ENCODE measurements around the gene TIE1. TPM values are rescaled to one million over a fixed set of nuclear protein-coding genes. Genes with fewer than 3 reads are reported as not detected.
A peak's percentile ranks its signal among the peaks of the same experiment; 100 is the strongest.

The TIE1 gene
- total and polyA plus RNA-seq, 9 of the 15 experiments (the other 6 are each of a cell fraction or from before 2014, with no cell fraction given): 0.07 to 0.49 (median 0.14) TPM; not detected in 4

DNA sequence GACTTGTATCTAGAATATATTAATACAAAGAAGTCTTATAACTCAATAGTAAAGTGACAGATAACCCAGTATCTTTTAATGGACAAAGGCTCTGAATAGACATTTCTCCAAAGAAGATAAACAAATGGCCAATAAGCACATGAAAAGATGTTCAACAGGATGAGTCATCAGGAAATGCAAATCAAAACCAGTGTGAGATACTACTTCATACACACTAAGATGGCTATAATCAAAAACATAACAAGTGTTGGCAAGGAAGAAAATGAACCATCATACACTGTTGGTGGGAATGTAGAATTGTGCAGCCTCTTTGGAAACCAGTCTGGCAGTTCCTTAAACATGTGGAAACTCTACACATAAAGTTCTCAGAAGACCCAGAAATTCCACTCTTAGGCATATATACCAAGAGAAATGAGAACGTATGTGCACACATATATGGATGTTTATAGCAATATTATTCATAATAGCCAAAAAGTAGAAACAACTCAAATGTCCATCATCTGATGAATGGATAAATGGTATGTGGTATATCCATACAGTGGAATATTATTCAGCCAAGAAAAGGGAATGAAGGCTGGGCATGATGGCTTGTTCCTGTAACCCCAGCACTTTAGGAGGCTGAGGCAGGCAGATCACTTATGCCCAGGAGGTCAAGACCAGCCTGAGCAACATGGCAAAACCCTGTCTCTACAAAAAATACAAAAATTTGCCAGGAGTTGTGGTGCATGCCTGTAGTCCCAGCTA is 26.9 kb downstream of the TIE1 start:
- Histone ChIP-seq H3K27me3 (ENCODE audit: control insufficient read depth in 2 of 2, insufficient read depth in 2 of 2, low read length in 2 of 2) (no peaks in the 10 kb centered on the region), H3K9me1 (ENCODE audit: control insufficient read depth, insufficient read depth, low read length) (no peaks in the 10 kb centered on the region), H3K9me3 (replicated peaks; ENCODE audit: control insufficient read depth, insufficient read depth, low read depth, low read length) (peaks cover 13% of the 10 kb centered on the region), H3K9ac (ENCODE audit: insufficient read depth in 1 of 2, low read depth in 2 of 2, low read length in 2 of 2) (no peak overlapping the region), H3K27ac (ENCODE audit: extremely low read depth, low read depth, low read length) (no peak overlapping the region), H3K79me2 (ENCODE audit: control insufficient read depth, insufficient read depth, low read length) (no peaks in the 10 kb centered on the region), H3K36me3 (ENCODE audit: control insufficient read depth, insufficient read depth, low read length) (no peaks in the 10 kb centered on the region; the same call in 2 of the 3 replicates), H2AFZ (ENCODE audit: low read depth, low read length) (no peak overlapping the region), H3K4me3 (no peak overlapping the region), H4K20me1 (replicated peaks; ENCODE audit: control insufficient read depth, insufficient read depth, low read length) (no peaks in the 10 kb centered on the region), H3K4me1 (replicated peaks in 1 of 2; ENCODE audit: control insufficient read depth in 2 of 2, insufficient read depth in 2 of 2, low read length in 2 of 2) (peaks cover 15 to 20% of the 10 kb centered on the region in 2 experiments), H3K4me2 (ENCODE audit: insufficient read depth, low read length) (no peak overlapping the region)
- no TSS peak for BruUV-seq (replicated peaks)
- 55% methylated on average over 1 of the region's 1 CpG for WGBS (ENCODE audit: insufficient coverage, low coverage, missing lambda C conversion rate)
- ChIA-PET POLR2A (no interaction called here), CTCF (ENCODE audit: low intra/inter-chr PET ratio) (no interaction called here)
- intact Hi-C loops (cut with micrococcal nuclease): no loop called here
- ATAC-seq (no peak), FAIRE-seq (no peak), DNase-seq (ENCODE audit: extremely low read depth in 1 of 4, low spot score in 3 of 4) (no peak)
- in situ Hi-C loops (cut with MboI): no loop called here
- no peak for TF ChIP-seq ZNF830 (CRISPR knock-in tag; IDR thresholded peaks at IDR 0.05)
- TF ChIP-seq HIVEP1 (CRISPR knock-in tag; IDR thresholded peaks at IDR 0.05): no peak
- TF ChIP-seq FOSL1 (tag; conservative IDR thresholded peaks at IDR 0.05): peak; percentile 44; the same call in 1 of the 2 replicates
- no peak for TF ChIP-seq BMI1 (IDR thresholded peaks at IDR 0.05; ENCODE audit: low read length)
- TF ChIP-seq FOXJ3 (CRISPR knock-in tag; IDR thresholded peaks at IDR 0.05): no peak
- TF ChIP-seq GTF2A2 (tag; IDR thresholded peaks at IDR 0.05): no peak
- no peak for TF ChIP-seq ZFX (CRISPR knock-in tag; IDR thresholded peaks at IDR 0.05)
- peak; percentile 12; the same call in 1 of the 2 replicates for TF ChIP-seq CBX5 (IDR thresholded peaks at IDR 0.05; ENCODE audit: borderline replicate concordance, low read depth)
- TF ChIP-seq RBM25 (IDR thresholded peaks at IDR 0.05; ENCODE audit: low read depth, low read length, severe bottlenecking): peak; percentile 79
- TF ChIP-seq HES1 (IDR thresholded peaks at IDR 0.05; ENCODE audit: low read depth): no peak
- peak; percentile 99 for TF ChIP-seq ZNF146 (CRISPR knock-in tag; IDR thresholded peaks at IDR 0.05; ENCODE audit: unreplicated experiment)
- no peak for TF ChIP-seq ARNT (IDR thresholded peaks at IDR 0.05)
- TF ChIP-seq HDAC6 (IDR thresholded peaks at IDR 0.05; ENCODE audit: low read depth, low read length): no peak
- TF ChIP-seq, protein P1, sequence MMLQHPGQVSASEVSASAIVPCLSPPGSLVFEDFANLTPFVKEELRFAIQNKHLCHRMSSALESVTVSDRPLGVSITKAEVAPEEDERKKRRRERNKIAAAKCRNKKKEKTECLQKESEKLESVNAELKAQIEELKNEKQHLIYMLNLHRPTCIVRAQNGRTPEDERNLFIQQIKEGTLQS (IDR thresholded peaks at IDR 0.05): peak; percentile 72
- TF ChIP-seq, protein P1 (CRISPR knock-in tag; conservative IDR thresholded peaks at IDR 0.05): no peak
- TF ChIP-seq ZNF780A (CRISPR knock-in tag; IDR thresholded peaks at IDR 0.05): no peak
- TF ChIP-seq EP400 (IDR thresholded peaks at IDR 0.05): 0 out of 2 replicates have a peak, but pooled peaks have one; percentile 14
- no peak for TF ChIP-seq STAT5B (CRISPR knock-in tag; IDR thresholded peaks at IDR 0.05)
- no peak for TF ChIP-seq CEBPB (tag; IDR thresholded peaks at IDR 0.05)
- TF ChIP-seq SMAD2 (IDR thresholded peaks at IDR 0.05; ENCODE audit: low read depth, low read length): no peak
- TF ChIP-seq E2F4 (CRISPR knock-in tag; IDR thresholded peaks at IDR 0.05; ENCODE audit: low read depth): no peak
- TF ChIP-seq CHCHD3 (CRISPR knock-in tag; IDR thresholded peaks at IDR 0.05): no peak
- no peak for TF ChIP-seq RBM14 (IDR thresholded peaks at IDR 0.05; ENCODE audit: borderline replicate concordance, insufficient read depth, low read depth, low read length)
